ENCODE results near the gene TOM1L1.

DNA sequence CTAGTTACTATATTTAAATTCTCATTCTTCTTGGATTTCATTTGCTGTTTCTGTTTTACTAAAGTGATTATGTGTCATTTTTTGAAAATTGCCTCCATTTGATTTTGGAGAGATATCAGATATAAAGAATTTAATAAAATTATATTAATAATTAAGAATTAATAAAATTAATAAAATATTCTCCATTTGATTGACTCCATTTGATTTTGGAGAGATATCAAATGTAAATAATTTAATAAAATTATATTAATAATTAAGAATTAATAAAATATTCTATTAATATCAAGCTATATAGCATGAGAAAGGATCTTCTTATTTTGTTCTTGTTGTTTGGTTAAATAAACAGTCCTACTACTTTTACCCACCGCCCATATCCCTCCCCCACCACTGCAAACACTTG lies 90.9 kb downstream of the TOM1L1 start:
- TF ChIP-seq, protein P1, sequence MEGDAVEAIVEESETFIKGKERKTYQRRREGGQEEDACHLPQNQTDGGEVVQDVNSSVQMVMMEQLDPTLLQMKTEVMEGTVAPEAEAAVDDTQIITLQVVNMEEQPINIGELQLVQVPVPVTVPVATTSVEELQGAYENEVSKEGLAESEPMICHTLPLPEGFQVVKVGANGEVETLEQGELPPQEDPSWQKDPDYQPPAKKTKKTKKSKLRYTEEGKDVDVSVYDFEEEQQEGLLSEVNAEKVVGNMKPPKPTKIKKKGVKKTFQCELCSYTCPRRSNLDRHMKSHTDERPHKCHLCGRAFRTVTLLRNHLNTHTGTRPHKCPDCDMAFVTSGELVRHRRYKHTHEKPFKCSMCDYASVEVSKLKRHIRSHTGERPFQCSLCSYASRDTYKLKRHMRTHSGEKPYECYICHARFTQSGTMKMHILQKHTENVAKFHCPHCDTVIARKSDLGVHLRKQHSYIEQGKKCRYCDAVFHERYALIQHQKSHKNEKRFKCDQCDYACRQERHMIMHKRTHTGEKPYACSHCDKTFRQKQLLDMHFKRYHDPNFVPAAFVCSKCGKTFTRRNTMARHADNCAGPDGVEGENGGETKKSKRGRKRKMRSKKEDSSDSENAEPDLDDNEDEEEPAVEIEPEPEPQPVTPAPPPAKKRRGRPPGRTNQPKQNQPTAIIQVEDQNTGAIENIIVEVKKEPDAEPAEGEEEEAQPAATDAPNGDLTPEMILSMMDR (conservative IDR thresholded peaks at IDR 0.05; ENCODE audit: low read depth, low read length) = no peak
- no peak for TF ChIP-seq EZH2 (IDR thresholded peaks at IDR 0.05; ENCODE audit: borderline replicate concordance, low read depth, low read length, poor library complexity, severe bottlenecking)

Data from A673 (cell line).